ENCODE measurements around the gene TNFRSF8.

The TNFRSF8 gene

DNA sequence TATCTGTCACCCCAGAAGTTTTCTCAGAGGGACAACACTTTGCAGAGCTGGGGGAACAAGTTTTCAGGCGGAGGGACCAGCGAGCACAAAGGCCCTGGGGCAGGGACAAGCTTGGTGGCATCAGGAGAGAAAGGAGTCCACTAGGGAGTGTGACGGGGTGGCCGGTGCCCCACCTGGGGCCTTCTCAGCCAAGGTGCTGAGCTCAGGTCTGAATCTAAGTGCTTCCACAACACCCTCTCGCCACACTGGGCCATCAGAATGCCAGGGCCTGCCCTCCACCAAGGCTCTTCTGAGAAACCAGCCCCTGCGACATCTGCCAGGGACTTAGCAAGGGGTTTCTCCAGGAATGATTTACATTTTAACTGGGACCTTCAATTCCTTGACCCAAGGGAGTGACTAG lies 7.8 kb upstream of the TNFRSF8 start:
- peaks cover 30 to 49% (median 41%) of the 10 kb centered on the region in 10 experiments for H3K4me1 ChIP-seq
- H3K27me3 ChIP-seq = no peaks in the 10 kb centered on the region
- H3K9ac ChIP-seq = no peak overlapping the region
- H3K4me3 ChIP-seq = no peak overlapping the region
- no peak overlapping the region for H3K4me2 ChIP-seq
- H3K36me3 ChIP-seq = no peaks in the 10 kb centered on the region
- H3K9me3 ChIP-seq (replicated peaks in 1 of 11) = peaks cover 0 to 11% (median 7%) of the 10 kb centered on the region in 11 experiments; a peak in 12 of 22 replicates
- H4K20me1 ChIP-seq = no peaks in the 10 kb centered on the region
- no peak for TF ChIP-seq Cebpa-rat (IDR thresholded peaks at IDR 0.05)
- H3K27ac ChIP-seq = no peak overlapping the region

- Histone ChIP-seq H3K27me3 (no peaks in the 10 kb centered on the region), H3K9ac (no peak overlapping the region), H3K4me2 (no peak overlapping the region), H3K36me3 (no peaks in the 10 kb centered on the region), H4K20me1 (no peaks in the 10 kb centered on the region), H3K4me1 (peaks cover 27 to 45% (median 38%) of the 10 kb centered on the region in 10 experiments), H3K4me3 (no peak overlapping the region), H3K27ac (no peak overlapping the region), H3K9me3 (replicated peaks in 1 of 11) (peaks cover 0 to 11% (median 7%) of the 10 kb centered on the region in 11 experiments; a peak in 13 of 22 replicates)
- no peak for TF ChIP-seq Cebpa-rat (IDR thresholded peaks at IDR 0.05)
Observed at GRCh38 chr1:12056331-12056841, 6.7 kb upstream of the TNFRSF8 start.

- Histone ChIP-seq H3K27me3 (no peaks in the 10 kb centered on the region), H3K4me1 (peaks cover 17 to 35% (median 28%) of the 10 kb centered on the region in 10 experiments), H3K4me3 (no peak overlapping the region), H3K9me3 (replicated peaks in 1 of 11) (peaks cover 0 to 11% (median 7%) of the 10 kb centered on the region in 11 experiments; a peak in 13 of 22 replicates), H3K27ac (no peak overlapping the region), H4K20me1 (no peaks in the 10 kb centered on the region), H3K36me3 (no peaks in the 10 kb centered on the region), H3K9ac (no peak overlapping the region), H3K4me2 (peak overlapping the region in 5 of 11 experiments; percentile 3 to 35 (median 13); a peak in 4 of 22 replicates)
- TF ChIP-seq Cebpa-rat (IDR thresholded peaks at IDR 0.05) = no peak
Observed at GRCh38 chr1:12057382-12057781, 5.7 kb upstream of the TNFRSF8 start.

DNA sequence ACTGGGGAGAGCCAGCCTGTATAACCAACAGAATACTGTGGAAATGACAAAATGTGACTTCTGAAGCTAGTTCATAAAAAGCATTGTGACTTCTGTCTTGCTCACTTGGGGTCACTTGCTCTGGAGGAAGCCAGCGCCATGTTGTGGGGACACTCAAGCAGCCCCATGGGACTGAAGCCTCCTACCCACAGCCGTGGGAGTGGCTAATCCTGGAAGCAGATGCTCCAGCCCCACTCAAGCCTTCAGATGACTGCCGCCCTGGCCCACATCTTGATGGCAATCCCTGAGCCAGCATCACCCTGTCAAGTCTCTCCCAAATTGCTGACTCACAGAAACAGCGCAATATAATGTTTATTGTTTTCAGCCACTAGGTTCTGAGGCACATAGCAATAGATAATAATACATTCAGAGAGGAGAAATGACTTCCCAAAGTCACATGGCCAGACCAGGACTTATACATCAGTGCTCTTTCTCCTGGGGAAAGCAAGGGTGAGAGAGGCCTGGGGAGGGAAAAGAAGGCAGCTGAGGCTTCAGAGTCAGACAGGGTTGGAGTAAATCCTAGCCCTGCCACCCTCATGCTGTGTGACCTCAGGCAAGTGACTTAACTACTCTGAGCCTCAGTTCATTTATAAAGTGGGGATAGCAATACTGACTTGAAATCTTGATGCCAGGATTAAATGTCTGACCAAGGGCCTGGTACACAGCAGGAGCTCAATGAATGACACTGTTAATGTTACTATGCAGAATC lies 5.0 kb upstream of the TNFRSF8 start:
- Histone ChIP-seq H3K4me1 (peaks cover 12 to 32% (median 26%) of the 10 kb centered on the region in 10 experiments), H3K4me3 (no peak overlapping the region), H3K27ac (no peak overlapping the region), H3K36me3 (no peaks in the 10 kb centered on the region), H3K9ac (no peak overlapping the region), H3K4me2 (peak overlapping the region in 5 of 11 experiments; percentile 3 to 35 (median 10); a peak in 2 of 22 replicates), H3K27me3 (peaks cover 0 to 4% (median 0%) of the 10 kb centered on the region in 11 experiments; a peak in 7 of 22 replicates), H3K9me3 (replicated peaks in 1 of 11) (peaks cover 0 to 11% (median 7%) of the 10 kb centered on the region in 11 experiments; a peak in 13 of 22 replicates), H4K20me1 (no peaks in the 10 kb centered on the region)
- no peak for TF ChIP-seq Cebpa-rat (IDR thresholded peaks at IDR 0.05)

DNA sequence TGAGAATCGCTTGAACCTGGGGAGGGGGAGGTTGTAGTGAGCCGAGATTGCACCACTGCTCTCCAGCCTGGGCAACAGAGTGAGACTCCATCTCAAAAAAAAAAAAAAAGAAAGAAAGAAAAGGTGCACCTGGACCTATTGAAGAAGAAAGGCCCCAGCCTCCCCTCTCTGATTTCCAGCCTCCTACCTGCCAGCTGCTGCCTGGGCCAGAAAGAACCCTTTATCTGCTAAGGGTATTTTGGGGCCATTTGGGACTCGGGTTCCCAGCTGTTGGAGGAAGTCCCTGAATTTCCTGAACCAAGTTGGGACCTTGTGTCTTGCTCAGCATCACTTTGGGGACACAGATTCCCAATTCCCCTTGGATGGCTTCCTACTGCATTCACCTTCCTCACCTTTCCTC lies 3.9 kb upstream of the TNFRSF8 start:
- TF ChIP-seq Cebpa-rat (IDR thresholded peaks at IDR 0.05) = no peak
- Histone ChIP-seq H3K27me3 (peaks cover 0 to 15% (median 0%) of the 10 kb centered on the region in 11 experiments; a peak in 8 of 22 replicates), H3K4me3 (no peak overlapping the region), H3K9me3 (replicated peaks in 1 of 11) (peaks cover 0 to 11% (median 7%) of the 10 kb centered on the region in 11 experiments; a peak in 13 of 22 replicates), H3K27ac (no peak overlapping the region), H3K4me2 (peak overlapping the region in 8 of 11 experiments; percentile 26 to 65 (median 51); a peak in 16 of 22 replicates), H3K36me3 (no peaks in the 10 kb centered on the region), H4K20me1 (no peaks in the 10 kb centered on the region), H3K4me1 (peaks cover 21 to 39% (median 35%) of the 10 kb centered on the region in 10 experiments), H3K9ac (no peak overlapping the region; a peak in 1 of 22 replicates)

DNA sequence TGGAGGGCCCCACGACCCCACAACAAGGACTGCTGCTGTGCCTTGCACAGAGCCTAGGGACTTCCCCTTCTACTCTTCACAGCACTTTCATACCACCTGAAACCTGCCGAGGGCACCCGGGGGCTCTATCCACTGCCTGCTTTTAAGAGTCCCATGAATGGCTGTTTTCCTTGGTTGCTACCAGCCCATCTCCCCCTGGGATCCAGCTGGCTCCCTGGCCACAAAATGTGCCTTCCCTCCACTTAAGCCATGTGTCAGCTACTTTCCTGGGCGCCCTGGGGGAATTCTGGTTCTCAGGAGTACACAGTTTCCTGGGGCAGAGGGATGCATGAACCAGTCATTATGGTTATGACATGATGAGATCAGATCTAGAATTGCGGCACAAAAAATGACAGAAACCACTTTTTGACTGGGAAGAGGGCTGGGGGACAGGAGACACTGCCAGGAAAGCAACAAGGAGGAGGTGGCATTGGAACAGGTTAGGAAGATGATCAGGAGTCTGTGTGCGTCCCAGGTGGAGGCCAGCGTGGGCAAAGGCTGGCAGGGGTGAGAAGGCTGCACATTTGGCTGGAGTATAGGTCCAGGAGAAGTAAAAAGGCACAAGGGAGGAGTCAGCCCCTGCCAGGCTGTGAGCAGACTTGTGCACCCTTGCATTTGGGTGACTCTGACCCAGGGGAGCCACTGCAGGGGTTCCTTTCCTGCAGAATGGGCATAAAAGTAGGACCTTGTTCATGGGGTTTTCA lies 3.2 kb upstream of the TNFRSF8 start:
- Histone ChIP-seq H3K4me3 (no peak overlapping the region), H3K27ac (no peak overlapping the region), H4K20me1 (no peaks in the 10 kb centered on the region), H3K9ac (no peak overlapping the region; a peak in 2 of 22 replicates), H3K4me2 (peak overlapping the region in 8 of 11 experiments; percentile 26 to 65 (median 51); a peak in 16 of 22 replicates), H3K4me1 (peaks cover 27 to 45% (median 40%) of the 10 kb centered on the region in 10 experiments), H3K36me3 (no peaks in the 10 kb centered on the region), H3K9me3 (replicated peaks in 1 of 11) (peaks cover 0 to 11% (median 7%) of the 10 kb centered on the region in 11 experiments; a peak in 13 of 22 replicates), H3K27me3 (peaks cover 0 to 16% (median 0%) of the 10 kb centered on the region in 11 experiments; a peak in 8 of 22 replicates)
- TF ChIP-seq Cebpa-rat (IDR thresholded peaks at IDR 0.05) = no peak

GRCh38 chr1:12060500-12060899 lies 2.6 kb upstream of the TNFRSF8 start:
- Histone ChIP-seq H3K4me1 (peaks cover 27 to 50% (median 41%) of the 10 kb centered on the region in 10 experiments), H3K27me3 (peaks cover 0 to 16% (median 0%) of the 10 kb centered on the region in 11 experiments; a peak in 8 of 22 replicates), H3K9me3 (replicated peaks in 1 of 11) (peaks cover 0 to 11% (median 7%) of the 10 kb centered on the region in 11 experiments; a peak in 13 of 22 replicates), H3K9ac (no peak overlapping the region), H4K20me1 (no peaks in the 10 kb centered on the region), H3K27ac (no peak overlapping the region), H3K4me2 (peak overlapping the region in 1 of 11 experiments; percentile 65; a peak in 1 of 22 replicates), H3K36me3 (no peaks in the 10 kb centered on the region), H3K4me3 (no peak overlapping the region)
- no peak for TF ChIP-seq Cebpa-rat (IDR thresholded peaks at IDR 0.05)

GRCh38 chr1:12064073-12064969 lies 1.2 kb downstream of the TNFRSF8 start:
- Histone ChIP-seq H3K27ac (peak overlapping the region in 6 of 11 experiments; percentile 58 to 85 (median 80); a peak in 10 of 22 replicates), H3K9ac (peak overlapping the region in 9 of 11 experiments; percentile 61 to 86 (median 70); a peak in 15 of 22 replicates), H3K4me2 (peak overlapping the region; percentile 96 to 100 (median 99))

More at GRCh38 chr1:12064073-12064969, 1.2 kb downstream of the TNFRSF8 start:
- Histone ChIP-seq H4K20me1 (peaks cover 0 to 2% (median 0%) of the 10 kb centered on the region in 11 experiments; a peak in 1 of 22 replicates), H3K4me1 (peaks cover 28 to 69% (median 54%) of the 10 kb centered on the region in 10 experiments), H3K9me3 (replicated peaks in 1 of 11) (no peaks in the 10 kb centered on the region; a peak in 1 of 22 replicates), H3K4me3 (peak overlapping the region in 9 of 10 experiments; percentile 51 to 74 (median 62); a peak in 16 of 20 replicates), H3K27me3 (peaks cover 0 to 16% (median 0%) of the 10 kb centered on the region in 11 experiments; a peak in 8 of 22 replicates), H3K36me3 (no peaks in the 10 kb centered on the region; a peak in 1 of 22 replicates)
- no peak for TF ChIP-seq Cebpa-rat (IDR thresholded peaks at IDR 0.05)

All from BLaER1 treated with 17β-estradiol and CSF1 and Interleukin-3, amounts not matched to agents 10 nM and 100 nM (cell line).